CD4-positive, alpha-beta T cell treated with Interleukin-12 subunit alpha and Interleukin-12 subunit beta, for 1 hour (primary cell): ENCODE data around the gene AHRR.
"Not testable (repeated sequence)": the region's sequence is repeated elsewhere in the genome, so short reads cannot be mapped to it uniquely, and the experiment has no call there.

Experiments
- DNase-seq: peaks from one replicate; pipeline ENCODE4 v3.0.0-alpha.2; 2020

The AHRR gene

GRCh38 chr5:306011-306805 lies 15.3 kb upstream of the AHRR start:
- DNase-seq: no peak

- no peak for DNase-seq
These were observed 14.2 kb upstream of the AHRR start for GRCh38 chr5:307306-307705.

DNA sequence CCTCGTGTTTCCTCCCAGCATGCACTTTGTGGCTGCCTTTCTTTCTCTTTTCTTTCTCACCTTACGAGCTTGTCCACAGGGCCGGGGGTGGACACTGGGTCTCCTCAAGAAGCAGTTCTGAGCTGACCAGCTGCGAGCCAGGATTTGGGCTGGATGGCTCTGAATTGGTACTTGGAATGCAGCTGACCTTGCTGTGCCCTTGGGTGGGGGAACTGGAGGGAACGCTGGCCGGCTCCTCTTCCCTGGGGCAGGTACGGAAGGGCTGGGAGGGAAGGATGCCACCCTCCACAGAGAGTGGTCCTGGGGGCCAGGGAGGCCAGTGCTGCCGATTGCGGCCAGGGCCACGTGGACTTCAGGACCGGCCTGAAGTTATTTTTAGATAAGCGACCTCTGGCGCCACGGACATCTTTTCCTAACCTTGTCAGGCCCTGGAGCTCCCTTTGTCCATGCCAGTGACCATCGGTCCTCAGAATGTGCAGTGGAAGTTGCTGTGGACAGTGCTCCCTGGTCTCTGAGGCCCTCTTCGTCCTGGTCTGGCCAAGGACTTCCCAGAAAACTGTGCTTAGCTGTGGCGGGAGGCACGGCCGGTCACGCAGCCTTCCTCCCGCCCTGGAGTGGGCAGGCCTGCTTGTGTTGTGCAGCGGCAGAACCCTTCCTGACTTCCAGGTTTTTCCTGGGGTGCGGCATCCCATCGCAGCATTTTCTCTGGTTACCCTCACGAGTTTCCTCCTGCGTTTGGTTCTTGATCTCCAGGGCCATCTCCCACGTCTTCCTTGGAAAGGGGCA lies 13.5 kb upstream of the AHRR start:
- no peak for DNase-seq

- DNase-seq: no peak
These were observed 12.7 kb upstream of the AHRR start for GRCh38 chr5:308672-309271.

DNA sequence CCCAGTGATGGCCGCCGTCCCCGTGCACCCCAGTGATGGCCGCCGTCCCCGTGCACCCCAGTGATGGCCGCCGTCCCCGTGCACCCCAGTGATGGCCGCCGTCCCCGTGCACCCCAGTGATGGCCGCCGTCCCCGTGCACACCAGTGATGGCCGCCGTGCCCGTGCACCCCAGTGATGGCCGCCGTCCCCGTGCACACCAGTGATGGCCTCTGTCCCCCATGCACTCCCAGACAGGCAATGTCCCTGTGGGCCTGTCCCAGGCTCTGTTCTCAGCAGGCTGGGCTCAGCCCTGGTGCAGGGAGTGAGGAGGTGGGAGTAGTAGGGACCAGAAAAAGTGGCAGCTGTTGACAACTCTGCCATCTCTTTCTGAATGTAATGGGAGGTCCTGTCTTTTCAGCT lies 11.7 kb upstream of the AHRR start:
- not testable (repeated sequence) for DNase-seq

GRCh38 chr5:310516-310915 lies 11.0 kb upstream of the AHRR start:
- DNase-seq: no peak

DNA sequence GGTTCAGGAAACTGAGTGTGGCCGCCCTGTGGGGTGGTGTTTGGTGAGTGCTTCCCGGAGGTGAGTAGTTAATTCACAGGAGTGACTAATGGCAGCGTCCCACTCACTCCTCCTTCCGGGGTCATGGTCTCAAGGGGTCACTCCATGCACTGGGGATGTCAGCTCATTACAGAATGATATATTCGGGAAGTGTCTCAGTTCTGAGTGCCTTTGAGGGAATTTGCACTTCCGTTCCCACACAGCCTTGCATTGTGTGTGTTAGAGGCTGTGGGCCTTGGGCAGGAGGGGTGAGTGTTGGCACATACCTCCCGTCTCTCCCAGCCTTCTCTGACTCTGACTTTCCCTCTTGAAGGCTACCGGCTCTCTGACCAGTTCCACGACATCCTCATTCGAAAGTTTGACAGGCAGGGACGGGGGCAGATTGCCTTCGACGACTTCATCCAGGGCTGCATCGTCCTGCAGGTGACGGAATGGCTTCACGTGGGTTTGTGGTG lies 10.5 kb upstream of the AHRR start:
- no peak for DNase-seq

DNA sequence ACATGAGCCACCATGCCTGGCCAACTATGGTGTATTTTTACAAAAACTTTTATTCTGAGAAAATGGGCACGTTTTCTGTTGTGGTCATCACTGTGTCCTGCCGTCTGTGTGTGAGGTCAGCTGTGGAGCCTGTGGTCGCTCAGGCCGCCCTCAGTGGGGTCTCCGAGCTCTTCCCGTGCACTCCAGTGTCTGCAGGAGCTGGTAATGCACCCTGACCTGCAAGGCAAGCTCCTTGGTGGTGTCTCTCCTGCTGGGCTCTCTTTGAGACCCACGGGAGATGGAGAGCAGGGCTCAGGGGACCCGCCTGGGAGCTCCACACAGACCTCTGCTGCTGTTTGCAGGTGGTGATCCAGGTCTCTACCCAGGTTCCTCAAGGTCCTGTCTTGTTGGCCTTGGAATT lies 9.6 kb upstream of the AHRR start:
- no peak for DNase-seq

GRCh38 chr5:312845-313244 lies 8.7 kb upstream of the AHRR start:
- no peak for DNase-seq

GRCh38 chr5:313265-313664 lies 8.2 kb upstream of the AHRR start:
- no peak for DNase-seq

DNA sequence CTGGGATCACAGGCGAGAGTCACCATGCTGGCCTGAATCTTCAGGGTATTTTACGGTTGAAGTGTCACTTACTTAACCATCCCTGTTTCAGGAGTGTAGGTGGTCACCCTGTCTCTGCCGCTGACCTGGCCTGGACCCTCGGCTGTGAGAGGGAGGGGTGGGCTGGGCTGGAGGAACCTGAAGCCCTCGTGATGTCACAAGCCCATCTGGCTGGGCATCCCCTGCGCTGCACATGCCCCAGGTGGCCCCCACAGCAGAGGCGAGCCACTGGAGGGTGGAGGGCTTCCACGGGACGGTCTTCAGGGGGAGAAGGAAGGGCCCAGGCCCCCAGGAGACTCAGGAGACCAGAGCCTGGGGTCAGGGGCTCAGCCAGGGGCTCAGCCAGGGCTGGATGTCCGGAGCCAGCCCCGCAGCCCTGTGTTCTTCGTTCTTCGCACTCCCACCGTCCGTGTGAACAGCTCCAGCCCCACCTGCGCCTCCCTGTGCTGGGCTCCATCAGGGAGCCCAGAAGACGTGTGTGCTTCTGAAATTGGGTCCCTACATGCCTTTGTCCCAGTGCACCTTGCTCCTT lies 7.6 kb upstream of the AHRR start:
- no peak for DNase-seq

- no peak for DNase-seq
These were observed 6.6 kb upstream of the AHRR start for GRCh38 chr5:314676-315487.

- no peak for DNase-seq
These were observed 5.9 kb upstream of the AHRR start for GRCh38 chr5:315488-316209.

- no peak for DNase-seq
These were observed 5.1 kb upstream of the AHRR start for GRCh38 chr5:316210-317085.

DNA sequence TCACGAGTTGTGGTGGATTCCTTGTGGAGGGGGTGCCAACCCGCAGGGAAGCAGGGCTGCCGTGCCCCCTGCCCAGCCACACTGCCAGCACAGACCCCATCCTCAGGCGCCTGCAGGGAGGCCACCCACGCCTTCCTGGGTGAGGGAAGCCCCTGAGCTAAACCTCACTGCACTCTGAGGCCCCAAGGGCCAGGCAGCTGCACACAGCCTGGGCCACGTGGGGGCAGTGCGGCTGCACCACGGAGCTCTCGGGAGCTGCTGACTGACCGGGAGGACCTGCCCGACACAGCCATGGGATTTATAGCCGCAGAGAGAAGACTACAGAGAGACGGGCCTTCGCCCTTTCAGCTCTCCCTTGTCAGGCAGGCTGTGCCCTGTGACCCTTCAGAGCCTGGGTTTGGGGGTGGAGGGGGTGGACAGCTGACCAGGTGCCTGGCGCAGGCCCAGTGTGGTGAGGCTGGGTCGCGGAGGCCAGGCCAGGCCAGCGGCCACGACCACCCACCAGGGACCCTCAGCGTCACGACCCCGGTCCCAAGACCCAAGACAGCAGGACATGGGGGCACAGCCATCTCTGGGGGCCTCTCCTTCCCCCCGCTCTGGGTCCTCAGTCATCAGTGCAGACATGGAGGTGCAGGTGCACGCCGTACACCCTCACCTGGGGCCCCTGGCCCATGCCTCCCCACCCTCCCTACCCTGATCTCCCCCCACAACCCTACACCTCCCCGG lies 4.3 kb upstream of the AHRR start:
- DNase-seq: no peak

- no peak for DNase-seq
These were observed 3.1 kb upstream of the AHRR start for GRCh38 chr5:318341-318897.

- DNase-seq: no peak
These were observed 2.4 kb upstream of the AHRR start for GRCh38 chr5:318931-319601.

- no peak for DNase-seq
These were observed 837 bp upstream of the AHRR start for GRCh38 chr5:320524-321229.
